Neuronal stem cell (in vitro differentiated cells): ENCODE results near the gene PM20D2.

Experiments used
- DNase-seq: peaks from one replicate; pipeline ENCODE4 v3.0.0-alpha.2; 2013; ENCODE audit warnings: low spot score
- H2AFZ ChIP-seq: one replicate; pipeline ENCODE4 v1.6.1; 2013; ENCODE audit warnings: mild to moderate bottlenecking, low read length, inconsistent platforms
- H2AK5ac ChIP-seq: 2 replicates; pipeline ENCODE4 v1.6.1; 2013; ENCODE audit warnings: low read depth, mild to moderate bottlenecking, inconsistent platforms, low read length, moderate library complexity, mixed read lengths
- H2BK120ac ChIP-seq: 2 replicates; pipeline ENCODE4 v1.6.1; 2013; ENCODE audit warnings: low read depth, mild to moderate bottlenecking, inconsistent platforms, low read length, moderate library complexity, mixed read lengths
- H2BK12ac ChIP-seq: one replicate; pipeline ENCODE4 v1.6.1; 2013; ENCODE audit warnings: low read length, inconsistent platforms
- H2BK15ac ChIP-seq: 2 replicates; pipeline ENCODE4 v1.6.1; 2013; ENCODE audit warnings: mild to moderate bottlenecking, low read length, inconsistent platforms, mixed read lengths
- H2BK5ac ChIP-seq: one replicate; pipeline ENCODE4 v1.6.1; 2013; ENCODE audit warnings: inconsistent platforms, mild to moderate bottlenecking, low read length, moderate library complexity
- H3K14ac ChIP-seq: one replicate; pipeline ENCODE4 v1.6.1; 2013; ENCODE audit warnings: low read length, inconsistent platforms
- H3K18ac ChIP-seq: 2 replicates; pipeline ENCODE4 v1.6.1; 2013; ENCODE audit warnings: low read length, inconsistent platforms
- H3K23ac ChIP-seq: 2 replicates; pipeline ENCODE4 v1.6.1; 2013; ENCODE audit warnings: low read depth, mild to moderate bottlenecking, mixed read lengths, low read length, inconsistent platforms; ENCODE audit not compliant: poor library complexity
- H3K27ac ChIP-seq: replicated peaks from 3 replicates; pipeline ENCODE4 v1.5.1; 2013; ENCODE audit warnings: low read length, inconsistent platforms
- H3K27me3 ChIP-seq, 3 experiments: 2 replicates each; pipeline ENCODE4 v1.6.1; 2013; ENCODE audit warnings: low read length in 3 of 3, mild to moderate bottlenecking in 2 of 3, inconsistent platforms in 1 of 3, low read depth in 1 of 3, mixed read lengths in 1 of 3, moderate library complexity in 1 of 3; ENCODE audit not compliant: control insufficient read depth in 3 of 3, insufficient read depth in 3 of 3
- H3K36me3 ChIP-seq, 2 donors: replicated peaks in 1 of 2; 2 replicates each; pipeline ENCODE4 v1.6.1; 2013; ENCODE audit warnings: low read length in 2 of 2; ENCODE audit not compliant: control insufficient read depth in 2 of 2, insufficient read depth in 2 of 2
- H3K4ac ChIP-seq: 2 replicates; pipeline ENCODE4 v1.6.1; 2013; ENCODE audit warnings: inconsistent platforms, mild to moderate bottlenecking, low read length, moderate library complexity
- H3K4me1 ChIP-seq, 2 donors: 1 replicate in 1 of 2; 2 replicates in 1 of 2; pipeline ENCODE4 v1.6.1; 2013; ENCODE audit warnings: low read length in 2 of 2, low read depth in 1 of 2; ENCODE audit not compliant: control insufficient read depth in 2 of 2, insufficient read depth in 1 of 2
- H3K4me2 ChIP-seq: one replicate; pipeline ENCODE4 v1.6.1; 2013; ENCODE audit warnings: mild to moderate bottlenecking, low read length, inconsistent platforms; ENCODE audit not compliant: insufficient read depth, poor library complexity, severe bottlenecking
- H3K4me3 ChIP-seq, 2 donors: 2 replicates each; pipeline ENCODE4 v1.5.1; 2013; ENCODE audit warnings: low read length in 2 of 2, mild to moderate bottlenecking in 2 of 2, inconsistent platforms in 1 of 2, moderate library complexity in 1 of 2
- H3K79me1 ChIP-seq: one replicate; pipeline ENCODE4 v1.6.1; 2013; ENCODE audit warnings: low read depth, mild to moderate bottlenecking, inconsistent platforms, low read length, moderate library complexity
- H3K9ac ChIP-seq: one replicate; pipeline ENCODE4 v1.6.1; 2013; ENCODE audit warnings: mild to moderate bottlenecking, low read depth, low read length, inconsistent platforms; ENCODE audit not compliant: poor library complexity
- H3K9me3 ChIP-seq, 2 donors: replicated peaks in 1 of 2; 2 replicates each; pipeline versions ENCODE3 to v1.6.1; 2013; ENCODE audit warnings: low read length in 2 of 2, mild to moderate bottlenecking in 2 of 2, inconsistent platforms in 1 of 2, low read depth in 1 of 2, mixed read lengths in 1 of 2, moderate library complexity in 1 of 2; ENCODE audit not compliant: control insufficient read depth in 2 of 2, insufficient read depth in 1 of 2
- H4K8ac ChIP-seq: one replicate; pipeline ENCODE4 v1.6.1; 2013; ENCODE audit warnings: low read depth, mild to moderate bottlenecking, inconsistent platforms, low read length, moderate library complexity
- H4K91ac ChIP-seq: one replicate; pipeline ENCODE4 v1.6.1; 2013; ENCODE audit warnings: low read length, low read depth, mild to moderate bottlenecking, inconsistent platforms; ENCODE audit not compliant: poor library complexity
- WGBS, 2 donors: extraction: QIAGEN DNeasy Blood & Tissue Kit; methylation state at CpG; one replicate each; pipeline ENCODE4 v1.1.7; 2013; ENCODE audit warnings: missing lambda C conversion rate in 2 of 2, mixed read lengths in 1 of 2; ENCODE audit not compliant: insufficient read length in 2 of 2, insufficient replicate concordance in 1 of 2; ENCODE audit errors: extremely low coverage in 2 of 2; 5-methylcytosine and 5-hydroxymethylcytosine counted together

The PM20D2 gene

GRCh38 chr6:89183294-89183693, 37.4 kb downstream of the PM20D2 start:
- H4K91ac ChIP-seq: no peak overlapping the region
- no peak overlapping the region for H2BK120ac ChIP-seq
- H2BK15ac ChIP-seq: no peak overlapping the region
- H4K8ac ChIP-seq: no peak overlapping the region
- H2AK5ac ChIP-seq: no peak overlapping the region
- H3K4me2 ChIP-seq: no peak overlapping the region
- H2BK12ac ChIP-seq: no peak overlapping the region
- no peak overlapping the region for H3K4ac ChIP-seq
- no peak overlapping the region for H3K27ac ChIP-seq
- no peak overlapping the region for H3K9ac ChIP-seq
- DNase-seq: no peak
- H3K9me3 ChIP-seq: no peaks in the 10 kb centered on the region
- no peak overlapping the region for H3K4me3 ChIP-seq
- no peak overlapping the region for H2AFZ ChIP-seq
- H3K14ac ChIP-seq: no peak overlapping the region
- peaks cover 0 to 10% (median 0%) of the 10 kb centered on the region in 3 experiments for H3K27me3 ChIP-seq
- no peaks in the 10 kb centered on the region for H3K79me1 ChIP-seq
- H3K18ac ChIP-seq: no peak overlapping the region
- no peak overlapping the region for H2BK5ac ChIP-seq
- H3K4me1 ChIP-seq: peaks cover 2 to 8% of the 10 kb centered on the region in 2 donors
- WGBS, 2 donors: no CpG with 5 or more reads among the region's 2 CpGs
- no peak overlapping the region for H3K23ac ChIP-seq
- no peaks in the 10 kb centered on the region for H3K36me3 ChIP-seq

GRCh38 chr6:89184344-89184743, 38.5 kb downstream of the PM20D2 start:
- H3K27me3 ChIP-seq: peaks cover 0 to 7% (median 0%) of the 10 kb centered on the region in 3 experiments
- H3K4me1 ChIP-seq: peaks cover 2 to 8% of the 10 kb centered on the region in 2 donors
- H3K23ac ChIP-seq: no peak overlapping the region
- WGBS, 2 donors: no CpG with 5 or more reads among the region's 9 CpGs
- H3K18ac ChIP-seq: no peak overlapping the region
- H3K9ac ChIP-seq: no peak overlapping the region
- H2AFZ ChIP-seq: no peak overlapping the region
- H3K36me3 ChIP-seq: no peaks in the 10 kb centered on the region
- no peak overlapping the region for H2BK120ac ChIP-seq
- H3K79me1 ChIP-seq: no peaks in the 10 kb centered on the region
- H3K27ac ChIP-seq: no peak overlapping the region
- DNase-seq: no peak
- no peak overlapping the region for H2BK15ac ChIP-seq
- no peak overlapping the region for H2AK5ac ChIP-seq
- H2BK5ac ChIP-seq: no peak overlapping the region
- H3K4me2 ChIP-seq: no peak overlapping the region
- no peak overlapping the region for H3K14ac ChIP-seq
- H4K91ac ChIP-seq: no peak overlapping the region
- H3K4me3 ChIP-seq: no peak overlapping the region
- H3K4ac ChIP-seq: no peak overlapping the region
- H3K9me3 ChIP-seq: no peaks in the 10 kb centered on the region
- no peak overlapping the region for H2BK12ac ChIP-seq
- no peak overlapping the region for H4K8ac ChIP-seq

GRCh38 chr6:89186762-89187161, 40.9 kb downstream of the PM20D2 start:
- Histone ChIP-seq H2BK120ac (no peak overlapping the region), H3K4ac (no peak overlapping the region), H3K27ac (no peak overlapping the region), H3K18ac (peak overlapping the region; percentile 22), H2BK5ac (no peak overlapping the region), H3K27me3 (peaks cover 0 to under 1% (median 0%) of the 10 kb centered on the region in 3 experiments), H4K8ac (no peak overlapping the region), H3K14ac (no peak overlapping the region), H3K4me3 (no peak overlapping the region), H3K9me3 (no peaks in the 10 kb centered on the region), H2BK15ac (no peak overlapping the region), H3K4me1 (peaks cover 8 to 11% of the 10 kb centered on the region in 2 donors), H2AK5ac (no peak overlapping the region), H4K91ac (no peak overlapping the region), H2BK12ac (no peak overlapping the region), H3K36me3 (no peaks in the 10 kb centered on the region), H2AFZ (no peak overlapping the region), H3K9ac (no peak overlapping the region), H3K4me2 (no peak overlapping the region), H3K23ac (no peak overlapping the region), H3K79me1 (no peaks in the 10 kb centered on the region)
- DNase-seq: no peak
- no CpG with 5 or more reads among the region's 2 CpGs for WGBS, 2 donors

- DNase-seq: no peak
- Histone ChIP-seq H2BK5ac (no peak overlapping the region), H3K4me1 (peaks cover 8 to 11% of the 10 kb centered on the region in 2 donors), H3K9me3 (no peaks in the 10 kb centered on the region), H3K36me3 (no peaks in the 10 kb centered on the region), H3K23ac (no peak overlapping the region), H3K14ac (no peak overlapping the region), H2AK5ac (no peak overlapping the region), H3K4me3 (no peak overlapping the region), H2BK15ac (no peak overlapping the region), H3K9ac (no peak overlapping the region), H3K27me3 (no peaks in the 10 kb centered on the region), H3K4ac (no peak overlapping the region), H4K8ac (no peak overlapping the region), H3K18ac (no peak overlapping the region), H2BK12ac (no peak overlapping the region), H3K4me2 (no peak overlapping the region), H2AFZ (no peak overlapping the region), H4K91ac (no peak overlapping the region), H3K27ac (no peak overlapping the region), H2BK120ac (no peak overlapping the region), H3K79me1 (no peaks in the 10 kb centered on the region)
- WGBS, 2 donors: no CpG with 5 or more reads among the region's 5 CpGs
Measured at GRCh38 chr6:89187504-89187903, 41.6 kb downstream of the PM20D2 start.
